GM12873 (cell line): Measurements from ENCODE around the gene SLC13A1.
A peak's percentile ranks its signal among the peaks of the same experiment; 100 is the strongest.

Source experiments
- CTCF ChIP-seq: IDR thresholded peaks from 2 replicates; pipeline ENCODE4 v1.5.1; 2012; ENCODE audit warnings: low read depth, mild to moderate bottlenecking, moderate library complexity, low read length, control low read depth; ENCODE audit not compliant: insufficient read depth; ENCODE audit errors: missing control alignments

The SLC13A1 gene

GRCh38 chr7:123208793-123209192 is 9.0 kb upstream of the SLC13A1 start:
- TF ChIP-seq CTCF = peak; percentile 33

GRCh38 chr7:123204206-123204835 is 4.6 kb upstream of the SLC13A1 start:
- no peak for TF ChIP-seq CTCF

GRCh38 chr7:123201901-123202300 is 2.1 kb upstream of the SLC13A1 start:
- TF ChIP-seq CTCF = no peak

GRCh38 chr7:123198668-123199652 is 809 bp downstream of the SLC13A1 start:
- TF ChIP-seq CTCF = no peak

- no peak for TF ChIP-seq CTCF
These were observed 1.7 kb downstream of the SLC13A1 start for GRCh38 chr7:123198111-123198510.

GRCh38 chr7:123193235-123193634 is 6.5 kb downstream of the SLC13A1 start:
- TF ChIP-seq CTCF = no peak

GRCh38 chr7:123191132-123191531 is 8.6 kb downstream of the SLC13A1 start:
- no peak for TF ChIP-seq CTCF
